RWPE2 (cell line): ENCODE results near the gene GID4.
A peak's percentile ranks its signal among the peaks of the same experiment; 100 is the strongest.

Source experiments
- ATAC-seq: fragments of 200-7000 bp; cut with Tn5 transposase; 3 replicates; pipeline ENCODE4 v1.9.1; 2021; ENCODE audit warnings: low read depth
- DNase-seq: peaks from one replicate; pipeline ENCODE4 v3.0.0-alpha.2; 2020; ENCODE audit warnings: low spot score
- H3K27ac ChIP-seq: fragments of 450-650 bp; 2 replicates; pipeline ENCODE4 v1.5.1; 2017; ENCODE audit warnings: mild to moderate bottlenecking; ENCODE audit not compliant: poor library complexity, severe bottlenecking
- H3K27me3 ChIP-seq: fragments of 250-450 bp; sonication (Bioruptor Pico); 2 replicates; pipeline ENCODE4 v1.5.1; 2021; ENCODE audit warnings: mild to moderate bottlenecking, moderate library complexity; ENCODE audit not compliant: insufficient read depth, poor library complexity, severe bottlenecking
- H3K36me3 ChIP-seq: fragments of 250-450 bp; sonication (Bioruptor Pico); 2 replicates; pipeline ENCODE4 v1.5.1; 2020; ENCODE audit warnings: low read depth, mild to moderate bottlenecking, moderate library complexity
- H3K4me1 ChIP-seq: fragments of 250-450 bp; sonication (Bioruptor Pico); 2 replicates; pipeline ENCODE4 v1.5.1; 2021; ENCODE audit warnings: mild to moderate bottlenecking, moderate library complexity; ENCODE audit not compliant: insufficient read depth, poor library complexity, severe bottlenecking
- H3K4me3 ChIP-seq: fragments of 250-450 bp; sonication (Bioruptor Pico); 2 replicates; pipeline ENCODE4 v1.5.1; 2021; ENCODE audit warnings: mild to moderate bottlenecking, moderate library complexity; ENCODE audit not compliant: severe bottlenecking
- H3K9me3 ChIP-seq: fragments of 250-450 bp; sonication (Bioruptor Pico); 2 replicates; pipeline ENCODE4 v1.5.1; 2021; ENCODE audit warnings: mild to moderate bottlenecking, moderate library complexity; ENCODE audit not compliant: severe bottlenecking
- TF ChIP-seq, protein P1 (sequence below): fragments of 450-650 bp; IDR thresholded peaks from one replicate; pipeline ENCODE4 v1.5.1; 2017; ENCODE audit warnings: mild to moderate bottlenecking, moderate library complexity; ENCODE audit not compliant: poor library complexity, severe bottlenecking

Gene GID4

DNA sequence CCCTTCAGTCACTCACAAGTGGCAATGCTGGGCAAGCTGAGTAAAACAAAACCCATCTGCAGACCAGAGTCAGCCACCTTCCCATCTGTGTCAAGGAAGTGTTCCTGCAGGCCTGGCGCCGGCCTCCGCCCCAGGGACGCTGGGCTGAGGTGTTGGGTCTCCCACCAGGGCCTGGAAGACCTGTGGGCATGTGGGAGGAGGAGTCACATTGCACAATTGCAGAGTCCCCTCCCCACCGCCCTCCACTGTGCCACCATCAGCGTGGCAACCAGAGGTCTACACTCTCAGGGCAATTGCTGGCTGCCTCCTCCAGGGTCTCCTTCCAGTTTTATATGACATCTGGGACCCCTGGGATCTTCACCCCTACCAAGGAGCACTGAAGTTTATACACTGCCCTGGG, 66.4 kb downstream of the GID4 start:
- no peaks in the 10 kb centered on the region for H3K27me3 ChIP-seq
- TF ChIP-seq, protein P1, sequence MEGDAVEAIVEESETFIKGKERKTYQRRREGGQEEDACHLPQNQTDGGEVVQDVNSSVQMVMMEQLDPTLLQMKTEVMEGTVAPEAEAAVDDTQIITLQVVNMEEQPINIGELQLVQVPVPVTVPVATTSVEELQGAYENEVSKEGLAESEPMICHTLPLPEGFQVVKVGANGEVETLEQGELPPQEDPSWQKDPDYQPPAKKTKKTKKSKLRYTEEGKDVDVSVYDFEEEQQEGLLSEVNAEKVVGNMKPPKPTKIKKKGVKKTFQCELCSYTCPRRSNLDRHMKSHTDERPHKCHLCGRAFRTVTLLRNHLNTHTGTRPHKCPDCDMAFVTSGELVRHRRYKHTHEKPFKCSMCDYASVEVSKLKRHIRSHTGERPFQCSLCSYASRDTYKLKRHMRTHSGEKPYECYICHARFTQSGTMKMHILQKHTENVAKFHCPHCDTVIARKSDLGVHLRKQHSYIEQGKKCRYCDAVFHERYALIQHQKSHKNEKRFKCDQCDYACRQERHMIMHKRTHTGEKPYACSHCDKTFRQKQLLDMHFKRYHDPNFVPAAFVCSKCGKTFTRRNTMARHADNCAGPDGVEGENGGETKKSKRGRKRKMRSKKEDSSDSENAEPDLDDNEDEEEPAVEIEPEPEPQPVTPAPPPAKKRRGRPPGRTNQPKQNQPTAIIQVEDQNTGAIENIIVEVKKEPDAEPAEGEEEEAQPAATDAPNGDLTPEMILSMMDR = no peak
- H3K36me3 ChIP-seq = no peaks in the 10 kb centered on the region
- DNase-seq = peak; percentile 59
- H3K27ac ChIP-seq = no peak overlapping the region
- no peak for ATAC-seq
- H3K9me3 ChIP-seq = no peaks in the 10 kb centered on the region
- H3K4me1 ChIP-seq = no peaks in the 10 kb centered on the region
- H3K4me3 ChIP-seq = no peak overlapping the region

DNA sequence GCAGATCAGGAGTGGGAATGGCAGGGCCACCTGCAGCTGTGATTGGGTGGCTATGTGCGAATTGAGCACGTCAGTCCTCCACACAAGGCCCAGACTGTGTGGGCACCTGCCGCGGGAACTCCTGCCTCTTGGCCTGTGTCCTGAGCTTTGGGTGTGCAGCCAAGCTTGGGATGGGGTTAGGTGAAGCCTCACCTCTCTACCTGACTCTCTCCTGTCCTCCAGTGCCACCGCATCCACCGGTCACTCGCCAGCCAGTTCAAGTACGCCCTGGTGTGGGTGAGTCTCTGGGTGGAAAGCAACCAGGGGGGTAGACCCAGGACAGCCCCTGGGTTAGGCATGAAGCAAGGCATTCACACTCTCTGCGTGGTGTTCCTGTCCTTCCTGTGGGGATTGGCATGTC, 67.0 kb downstream of the GID4 start:
- Histone ChIP-seq H3K4me3 (no peak overlapping the region), H3K27ac (no peak overlapping the region), H3K9me3 (no peaks in the 10 kb centered on the region), H3K27me3 (no peaks in the 10 kb centered on the region), H3K4me1 (no peaks in the 10 kb centered on the region), H3K36me3 (no peaks in the 10 kb centered on the region)
- TF ChIP-seq, protein P1 = no peak
- DNase-seq (peak; percentile 57), ATAC-seq (no peak)

DNA sequence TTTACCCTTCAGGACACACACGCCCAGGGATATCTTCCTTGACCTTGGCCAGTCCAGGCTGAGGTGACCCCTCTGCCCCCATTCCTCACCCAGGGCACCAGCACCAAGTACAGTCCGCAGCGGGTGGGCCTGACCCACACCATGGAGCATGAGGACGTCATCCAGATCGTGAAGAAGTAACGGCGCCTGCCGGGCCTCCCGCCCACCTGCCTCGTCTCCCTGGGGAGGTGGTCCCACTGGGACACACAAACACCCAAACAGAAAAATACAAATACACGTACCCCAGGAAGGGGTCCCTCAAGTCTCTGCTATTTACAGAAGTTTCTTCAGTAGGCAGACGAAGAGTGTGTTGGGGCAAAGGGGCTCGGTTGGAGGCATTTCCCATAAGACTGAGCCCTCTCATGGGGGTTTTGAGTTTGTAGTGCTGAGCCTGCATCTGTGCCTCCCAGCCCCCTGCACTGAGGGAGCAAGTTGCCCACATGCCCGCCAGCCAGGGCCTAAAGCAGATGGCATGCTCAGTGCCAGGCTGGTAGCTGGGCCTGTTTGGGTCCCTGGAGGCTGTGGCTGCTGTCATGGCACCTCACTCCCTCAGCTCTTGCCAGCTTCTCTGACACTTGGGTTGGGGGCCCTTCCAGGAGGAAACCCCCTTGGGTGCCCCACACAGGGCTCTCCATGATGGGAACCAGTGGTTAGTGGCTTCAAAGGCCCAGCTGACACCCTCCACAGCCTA, 68.0 kb downstream of the GID4 start:
- no peak overlapping the region for H3K27ac ChIP-seq
- TF ChIP-seq, protein P1 = no peak
- no peak for DNase-seq

DNA sequence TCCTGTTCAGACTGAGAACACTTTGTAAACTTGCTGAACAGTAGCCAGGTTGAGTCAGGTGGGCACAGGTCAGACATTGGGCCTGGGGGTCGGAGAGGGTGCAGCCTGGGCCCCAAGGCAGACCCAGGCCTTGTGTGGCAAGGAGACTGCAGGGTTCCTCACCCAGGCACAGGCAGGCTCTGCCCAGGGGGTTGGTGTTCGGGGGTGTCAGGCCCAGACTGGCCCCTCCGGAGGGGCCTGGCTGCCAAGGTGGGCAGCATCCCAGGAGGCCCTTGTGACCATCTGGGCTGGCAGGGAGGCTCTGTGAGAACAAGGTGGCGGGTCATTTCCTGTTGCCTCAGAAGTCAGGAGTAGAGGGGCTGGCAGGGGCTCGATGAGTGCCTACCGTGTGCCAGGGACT, 68.8 kb downstream of the GID4 start:
- ATAC-seq (no peak), DNase-seq (no peak)
- Histone ChIP-seq H3K27ac (no peak overlapping the region), H3K9me3 (no peaks in the 10 kb centered on the region), H3K4me1 (no peaks in the 10 kb centered on the region), H3K36me3 (no peaks in the 10 kb centered on the region), H3K4me3 (no peak overlapping the region), H3K27me3 (no peaks in the 10 kb centered on the region)
- TF ChIP-seq, protein P1 = no peak

More for the DNA sequence above, 68.0 kb downstream of the GID4 start:
- no peaks in the 10 kb centered on the region for H3K36me3 ChIP-seq
- no peaks in the 10 kb centered on the region for H3K4me1 ChIP-seq
- H3K27me3 ChIP-seq = no peaks in the 10 kb centered on the region
- no peak for ATAC-seq
- H3K9me3 ChIP-seq = no peaks in the 10 kb centered on the region
- no peak overlapping the region for H3K4me3 ChIP-seq
